H9 (cell line): ENCODE results near the gene STIL. TPM values are rescaled to one million over a fixed set of nuclear protein-coding genes. Genes with fewer than 3 reads are reported as not detected.
"Not testable (repeated sequence)": the region's sequence is repeated elsewhere in the genome, so short reads cannot be mapped to it uniquely, and the experiment has no call there.

Experiments used
- DNase-seq: peaks from one replicate; pipeline ENCODE4 v3.0.0-alpha.2; 2017
- H2AFZ ChIP-seq: one replicate; pipeline ENCODE4 v1.6.1; 2013; ENCODE audit warnings: mild to moderate bottlenecking, low read length, control low read depth, moderate library complexity
- H2AK5ac ChIP-seq: 2 replicates; pipeline ENCODE4 v1.6.1; 2013; ENCODE audit warnings: low read length, control low read depth, mixed read lengths; ENCODE audit not compliant: insufficient read length
- H2BK120ac ChIP-seq: one replicate; pipeline ENCODE4 v1.6.1; 2013; ENCODE audit warnings: low read depth, mild to moderate bottlenecking, low read length, control low read depth, inconsistent platforms; ENCODE audit not compliant: poor library complexity, severe bottlenecking
- H2BK12ac ChIP-seq: 2 replicates; pipeline ENCODE4 v1.6.1; 2013; ENCODE audit warnings: low read length, control low read depth, mixed read lengths, low read depth; ENCODE audit not compliant: insufficient read length
- H2BK15ac ChIP-seq: 2 replicates; pipeline ENCODE4 v1.6.1; 2013; ENCODE audit warnings: low read depth, low read length, control low read depth
- H2BK20ac ChIP-seq: one replicate; pipeline ENCODE4 v1.6.1; 2013; ENCODE audit warnings: low read depth, mild to moderate bottlenecking, low read length, control low read depth, inconsistent platforms; ENCODE audit not compliant: poor library complexity, severe bottlenecking
- H2BK5ac ChIP-seq: 2 replicates; pipeline ENCODE4 v1.6.1; 2013; ENCODE audit warnings: low read length, control low read depth, mixed read lengths; ENCODE audit not compliant: insufficient read length
- H3K14ac ChIP-seq: 2 replicates; pipeline ENCODE4 v1.6.1; 2013; ENCODE audit warnings: low read length, control low read depth; ENCODE audit not compliant: insufficient read depth
- H3K18ac ChIP-seq: 2 replicates; pipeline ENCODE4 v1.6.1; 2013; ENCODE audit warnings: low read depth, mild to moderate bottlenecking, mixed read lengths, low read length, control low read depth; ENCODE audit not compliant: insufficient read length
- H3K23ac ChIP-seq: 2 replicates; pipeline ENCODE4 v1.6.1; 2013; ENCODE audit warnings: low read length, control low read depth, mixed read lengths, low read depth; ENCODE audit not compliant: insufficient read length
- H3K23me2 ChIP-seq: 2 replicates; pipeline ENCODE4 v1.6.1; 2013; ENCODE audit warnings: low read depth, mild to moderate bottlenecking, mixed read lengths, low read length, control low read depth; ENCODE audit not compliant: insufficient read length, poor library complexity, severe bottlenecking
- H3K27ac ChIP-seq: 2 replicates; pipeline ENCODE4 v1.5.1; 2013; ENCODE audit warnings: low read length, control low read depth, mixed read lengths, low read depth; ENCODE audit not compliant: insufficient read length
- H3K27me3 ChIP-seq: 2 replicates; pipeline ENCODE4 v1.6.1; 2013; ENCODE audit warnings: low read length, control low read depth, inconsistent platforms; ENCODE audit not compliant: insufficient read depth
- H3K4ac ChIP-seq: 2 replicates; pipeline ENCODE4 v1.6.1; 2013; ENCODE audit warnings: low read depth, mild to moderate bottlenecking, control low read depth, inconsistent platforms, low read length, moderate library complexity
- H3K4me1 ChIP-seq: 2 replicates; pipeline ENCODE4 v1.6.1; 2013; ENCODE audit warnings: low read length, control low read depth, inconsistent platforms; ENCODE audit not compliant: insufficient read depth
- H3K4me2 ChIP-seq: 2 replicates; pipeline ENCODE4 v1.6.1; 2013; ENCODE audit warnings: low read length, control low read depth, mixed read lengths; ENCODE audit not compliant: insufficient read length, insufficient read depth
- H3K56ac ChIP-seq: 2 replicates; pipeline ENCODE4 v1.6.1; 2013; ENCODE audit warnings: low read depth, mild to moderate bottlenecking, mixed read lengths, low read length, control low read depth; ENCODE audit not compliant: insufficient read length
- H3K79me1 ChIP-seq: 2 replicates; pipeline ENCODE4 v1.6.1; 2013; ENCODE audit warnings: low read depth, mild to moderate bottlenecking, moderate library complexity, low read length, control low read depth, inconsistent platforms; ENCODE audit not compliant: insufficient read depth, poor library complexity, severe bottlenecking
- H3K79me2 ChIP-seq: 2 replicates; pipeline ENCODE4 v1.6.1; 2013; ENCODE audit warnings: low read length, control low read depth, inconsistent platforms; ENCODE audit not compliant: insufficient read depth
- H3K9ac ChIP-seq: 2 replicates; pipeline ENCODE4 v1.6.1; 2013; ENCODE audit warnings: low read length, control low read depth, mixed read lengths; ENCODE audit not compliant: insufficient read length; ENCODE audit errors: extremely low read depth
- H3K9me3 ChIP-seq: one replicate; pipeline ENCODE4 v1.6.1; 2013; ENCODE audit warnings: low read depth, low read length, inconsistent platforms; ENCODE audit not compliant: control insufficient read depth
- H3T11ph ChIP-seq: one replicate; pipeline ENCODE4 v1.6.1; 2013; ENCODE audit warnings: mild to moderate bottlenecking, low read length, control low read depth, inconsistent platforms
- H4K20me1 ChIP-seq: one replicate; pipeline ENCODE4 v1.6.1; 2013; ENCODE audit not compliant: control insufficient read depth, insufficient read length, insufficient read depth
- H4K5ac ChIP-seq: 2 replicates; pipeline ENCODE4 v1.6.1; 2013; ENCODE audit warnings: low read depth, mild to moderate bottlenecking, mixed read lengths, low read length, control low read depth; ENCODE audit not compliant: insufficient read length
- H4K8ac ChIP-seq: replicated peaks from 2 replicates; pipeline ENCODE4 v1.6.1; 2013; ENCODE audit warnings: low read length, control low read depth, mixed read lengths, low read depth; ENCODE audit not compliant: insufficient read length
- H4K91ac ChIP-seq: 2 replicates; pipeline ENCODE4 v1.6.1; 2013; ENCODE audit warnings: low read depth, mild to moderate bottlenecking, moderate library complexity, mixed read lengths, low read length, control low read depth; ENCODE audit not compliant: insufficient read length
- H3K27ac Mint-ChIP-seq, 3 experiments: 2 replicates in 2 of 3; 3 replicates in 1 of 3; pipeline ENCODE4 v1.8.0; 2020 to 2021; ENCODE audit warnings: mixed read lengths in 3 of 3, mild to moderate bottlenecking in 1 of 3, moderate library complexity in 1 of 3
- H3K27me3 Mint-ChIP-seq: 2 replicates; pipeline ENCODE4 v1.8.0; 2021; ENCODE audit warnings: low read depth, mild to moderate bottlenecking, moderate library complexity, mixed read lengths
- H3K36me3 Mint-ChIP-seq, 3 experiments: 2 replicates in 2 of 3; 3 replicates in 1 of 3; pipeline ENCODE4 v1.8.0; 2020 to 2021; ENCODE audit warnings: low read depth in 3 of 3, mixed read lengths in 3 of 3; ENCODE audit not compliant: insufficient read depth in 1 of 3
- H3K4me1 Mint-ChIP-seq, 2 experiments: 2 replicates each; pipeline ENCODE4 v1.8.0; 2020; ENCODE audit warnings: mixed read lengths in 2 of 2
- H3K4me3 Mint-ChIP-seq, 2 experiments: 2 replicates in 1 of 2; 3 replicates in 1 of 2; pipeline ENCODE4 v1.8.0; 2020 to 2021; ENCODE audit warnings: mild to moderate bottlenecking in 2 of 2, mixed read lengths in 2 of 2, moderate library complexity in 1 of 2
- H3K9me3 Mint-ChIP-seq, 2 experiments: 2 replicates in 1 of 2; 3 replicates in 1 of 2; pipeline ENCODE4 v1.8.0; 2020; ENCODE audit warnings: mild to moderate bottlenecking in 2 of 2, mixed read lengths in 2 of 2, moderate library complexity in 1 of 2
- WGBS: extraction: QIAGEN DNeasy Blood & Tissue Kit; methylation state at CpG from one replicate; pipeline ENCODE4 v1.1.7; 2013; ENCODE audit warnings: missing lambda C conversion rate, low lambda C conversion rate, mixed read lengths; ENCODE audit not compliant: insufficient read length; ENCODE audit errors: extremely low coverage; 5-methylcytosine and 5-hydroxymethylcytosine counted together
- total RNA-seq: library from RNA; stranded (reverse); gene quantifications from 2 replicates; pipeline ENCODE4 v1.2.1, GENCODE V29; 2021

Gene STIL
- total RNA-seq, 1 experiment from 2014 or later: 26.6 TPM

DNA sequence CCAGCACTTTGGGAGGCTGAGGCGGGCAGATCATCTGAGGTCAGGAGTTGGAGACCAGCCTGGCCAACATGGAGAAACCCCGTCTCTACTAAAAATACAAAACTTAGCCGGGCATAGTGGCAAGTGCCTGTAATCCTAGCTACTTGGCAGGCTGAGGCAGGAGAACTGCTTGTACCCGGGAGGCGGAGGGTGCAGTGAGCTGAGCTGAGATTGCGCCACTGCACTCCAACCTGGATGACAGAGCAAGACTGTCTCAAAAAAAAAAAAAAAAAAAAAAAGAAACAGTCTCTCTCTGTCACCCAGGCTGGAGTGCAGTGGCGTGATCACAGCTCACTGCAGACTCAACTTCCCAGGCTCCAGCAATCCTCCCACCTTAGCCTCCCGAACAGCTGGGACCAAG, 48.4 kb downstream of the STIL start:
- H3K4ac ChIP-seq, H3T11ph ChIP-seq, H3K27me3 Mint-ChIP-seq, H3K27me3 ChIP-seq, H3K18ac ChIP-seq, H3K4me1 ChIP-seq, H4K5ac ChIP-seq, H3K9me3 ChIP-seq, H4K8ac ChIP-seq, H3K23me2 ChIP-seq, H3K56ac ChIP-seq, H2BK20ac ChIP-seq, H2BK5ac ChIP-seq, DNase-seq, H3K14ac ChIP-seq, H2BK120ac ChIP-seq, H2BK15ac ChIP-seq, H2AFZ ChIP-seq, H3K79me2 ChIP-seq, H4K91ac ChIP-seq, H3K4me3 Mint-ChIP-seq, H3K9me3 Mint-ChIP-seq, H3K4me2 ChIP-seq, H2AK5ac ChIP-seq, H3K79me1 ChIP-seq, H3K4me1 Mint-ChIP-seq, H3K27ac Mint-ChIP-seq, H2BK12ac ChIP-seq, H3K23ac ChIP-seq, H3K27ac ChIP-seq, H3K9ac ChIP-seq, H4K20me1 ChIP-seq: not testable (repeated sequence)
- peaks cover 25 to 57% (median 51%) of the 10 kb centered on the region in 3 experiments; a peak in 6 of 7 replicates for H3K36me3 Mint-ChIP-seq
- no CpG with 5 or more reads among the region's 8 CpGs for WGBS
